Type B pancreatic cell (in vitro differentiated cells): Measurements from ENCODE around the gene SLC12A8. TPM values are rescaled to one million over a fixed set of nuclear protein-coding genes. Genes with fewer than 3 reads are reported as not detected.
A peak's percentile ranks its signal among the peaks of the same experiment; 100 is the strongest.

Experiments used
- DNase-seq: peaks from one replicate; pipeline ENCODE4 v3.0.0; 2021; ENCODE audit warnings: mixed read lengths; ENCODE audit not compliant: unreplicated experiment; ENCODE audit errors: extremely low spot score
- H3K27ac Mint-ChIP-seq: 2 replicates; pipeline ENCODE4 v1.8.0; 2021; ENCODE audit warnings: mild to moderate bottlenecking, mixed read lengths
- H3K27me3 Mint-ChIP-seq: 2 replicates; pipeline ENCODE4 v1.8.0; 2021; ENCODE audit warnings: mixed read lengths
- H3K36me3 Mint-ChIP-seq: 2 replicates; pipeline ENCODE4 v1.8.0; 2021; ENCODE audit warnings: mixed read lengths
- H3K4me1 Mint-ChIP-seq: one replicate; pipeline ENCODE4 v1.8.0; 2021; ENCODE audit warnings: mixed read lengths; ENCODE audit not compliant: unreplicated experiment
- H3K4me3 Mint-ChIP-seq: 2 replicates; pipeline ENCODE4 v1.8.0; 2021; ENCODE audit warnings: mild to moderate bottlenecking, mixed read lengths
- H3K9me3 Mint-ChIP-seq: 2 replicates; pipeline ENCODE4 v1.8.0; 2021; ENCODE audit warnings: mixed read lengths
- CTCF ChIP-seq: fragments of 200-600 bp; sonication (generic); conservative IDR thresholded peaks from 2 replicates; pipeline ENCODE4 v1.5.0; 2021; ENCODE audit warnings: antibody characterized with exemption, mild to moderate bottlenecking
- total RNA-seq: library from RNA; stranded (reverse); gene quantifications from 2 replicates; pipeline ENCODE4 v1.2.1, GENCODE V29; 2021; ENCODE audit warnings: low replicate concordance

SLC12A8 gene
- total RNA-seq, 1 donor from 2014 or later, result 6.8 TPM

- peaks cover 4% of the 10 kb centered on the region for H3K36me3 Mint-ChIP-seq
- H3K27me3 Mint-ChIP-seq, result no peaks in the 10 kb centered on the region
- H3K4me1 Mint-ChIP-seq, result peaks cover 21% of the 10 kb centered on the region
- no peak overlapping the region for H3K4me3 Mint-ChIP-seq
- DNase-seq, result no peak
- no peak overlapping the region for H3K27ac Mint-ChIP-seq
- no peak for TF ChIP-seq CTCF
- H3K9me3 Mint-ChIP-seq, result no peaks in the 10 kb centered on the region
Observed at GRCh38 chr3:125190786-125191185, 21.8 kb downstream of the SLC12A8 start.

- TF ChIP-seq CTCF, result no peak
- peaks cover 4% of the 10 kb centered on the region for H3K36me3 Mint-ChIP-seq
- no peaks in the 10 kb centered on the region for H3K9me3 Mint-ChIP-seq
- DNase-seq, result no peak
- no peak overlapping the region for H3K4me3 Mint-ChIP-seq
- H3K4me1 Mint-ChIP-seq, result peaks cover 27% of the 10 kb centered on the region
- H3K27ac Mint-ChIP-seq, result no peak overlapping the region
- no peaks in the 10 kb centered on the region for H3K27me3 Mint-ChIP-seq
Observed at GRCh38 chr3:125189378-125190165, 23.0 kb downstream of the SLC12A8 start.

GRCh38 chr3:125188955-125189354 lies 23.6 kb downstream of the SLC12A8 start:
- no peak for TF ChIP-seq CTCF
- no peak for DNase-seq
- Mint-ChIP-seq H3K27me3 (no peaks in the 10 kb centered on the region), H3K4me1 (peaks cover 30% of the 10 kb centered on the region), H3K9me3 (no peaks in the 10 kb centered on the region), H3K36me3 (peaks cover 4% of the 10 kb centered on the region), H3K4me3 (no peak overlapping the region), H3K27ac (no peak overlapping the region)

- peaks cover 28% of the 10 kb centered on the region for H3K4me1 Mint-ChIP-seq
- no peak overlapping the region for H3K27ac Mint-ChIP-seq
- no peak for DNase-seq
- H3K4me3 Mint-ChIP-seq, result no peak overlapping the region
- H3K36me3 Mint-ChIP-seq, result peaks cover 4% of the 10 kb centered on the region
- no peaks in the 10 kb centered on the region for H3K27me3 Mint-ChIP-seq
- H3K9me3 Mint-ChIP-seq, result no peaks in the 10 kb centered on the region
- no peak for TF ChIP-seq CTCF
Observed at GRCh38 chr3:125187599-125187910, 25.0 kb downstream of the SLC12A8 start.

GRCh38 chr3:125186800-125187598 lies 25.5 kb downstream of the SLC12A8 start:
- peaks cover 22% of the 10 kb centered on the region for H3K4me1 Mint-ChIP-seq
- H3K27me3 Mint-ChIP-seq, result no peaks in the 10 kb centered on the region
- H3K27ac Mint-ChIP-seq, result peak overlapping the region; percentile 16
- no peaks in the 10 kb centered on the region for H3K9me3 Mint-ChIP-seq
- DNase-seq, result no peak
- TF ChIP-seq CTCF, result no peak
- peak overlapping the region; percentile 42 for H3K4me3 Mint-ChIP-seq
- H3K36me3 Mint-ChIP-seq, result peaks cover 4% of the 10 kb centered on the region
